ENCODE data around the gene TNFAIP8L2.

GRCh38 chr1:151146072-151146411, 10.4 kb upstream of the TNFAIP8L2 start:
- TF ChIP-seq POLR2AphosphoS5 (IDR thresholded peaks at IDR 0.05; ENCODE audit: low read depth, low read length) = no peak
- TF ChIP-seq SPI1 (IDR thresholded peaks at IDR 0.05; ENCODE audit: low read depth, low read length) = no peak

Measured in GM12891 (cell line).